Activated effector memory CD4-positive, alpha-beta T cell treated with anti-CD3 and anti-CD28 coated beads, Interleukin-2, amount 50 U/mL, for 16 hours (primary cell): ENCODE results near the gene HBE1.
"Not testable (repeated sequence)": the region's sequence is repeated elsewhere in the genome, so short reads cannot be mapped to it uniquely, and the experiment has no call there.

ENCODE experiments used
- DNase-seq: peaks from one replicate; pipeline ENCODE4 v3.0.0-alpha.2; 2020

Gene HBE1

GRCh38 chr11:5252192-5252918 lies 17.4 kb downstream of the HBE1 start:
- no peak for DNase-seq

- DNase-seq: no peak
Measured at GRCh38 chr11:5251746-5252145, 18.0 kb downstream of the HBE1 start.

GRCh38 chr11:5250543-5251204 lies 19.1 kb downstream of the HBE1 start:
- DNase-seq: no peak

GRCh38 chr11:5249807-5250396 lies 19.8 kb downstream of the HBE1 start, which contains the start of gene HBG1:
HBG1 (minus strand) TSS chr11:5249857; CDS start chr11:5249804, 53 bp downstream.
- DNase-seq: not testable (repeated sequence)

- not testable (repeated sequence) for DNase-seq
Measured at GRCh38 chr11:5248498-5248897, 21.2 kb downstream of the HBE1 start.

- DNase-seq: no peak
Measured at GRCh38 chr11:5247472-5248192, 22.1 kb downstream of the HBE1 start.

GRCh38 chr11:5246772-5247471 lies 22.8 kb downstream of the HBE1 start:
- DNase-seq: no peak

- no peak for DNase-seq
Measured at GRCh38 chr11:5245155-5245554, 24.6 kb downstream of the HBE1 start.

- DNase-seq: no peak
Measured at GRCh38 chr11:5243816-5244180, 25.9 kb downstream of the HBE1 start.

- no peak for DNase-seq
Measured at GRCh38 chr11:5242933-5243815, 26.6 kb downstream of the HBE1 start.

GRCh38 chr11:5242208-5242607 lies 27.5 kb downstream of the HBE1 start:
- DNase-seq: no peak

- no peak for DNase-seq
Measured at GRCh38 chr11:5241458-5241857, 28.3 kb downstream of the HBE1 start.

- no peak for DNase-seq
Measured at GRCh38 chr11:5240458-5240857, 29.3 kb downstream of the HBE1 start.

- no peak for DNase-seq
Measured at GRCh38 chr11:5240056-5240455, 29.7 kb downstream of the HBE1 start.

- DNase-seq: no peak
Measured at GRCh38 chr11:5239046-5239445, 30.7 kb downstream of the HBE1 start.

- no peak for DNase-seq
Measured at GRCh38 chr11:5238486-5238885, 31.3 kb downstream of the HBE1 start.

GRCh38 chr11:5237420-5237819 lies 32.3 kb downstream of the HBE1 start:
- DNase-seq: no peak

GRCh38 chr11:5235364-5236095 lies 34.2 kb downstream of the HBE1 start:
- no peak for DNase-seq

- DNase-seq: no peak
Measured at GRCh38 chr11:5234381-5234834, 35.3 kb downstream of the HBE1 start, which contains the start of gene HBD. HBD (minus strand) TSS chr11:5234483; CDS start chr11:5234433, 50 bp downstream.

GRCh38 chr11:5233307-5233706 lies 36.4 kb downstream of the HBE1 start:
- DNase-seq: no peak

- no peak for DNase-seq
Measured at GRCh38 chr11:5232821-5233220, 36.9 kb downstream of the HBE1 start.
